GM10847 (cell line): ENCODE measurements around the gene ABCB6.

Experiments
- POLR2A ChIP-seq: IDR thresholded peaks from 2 replicates; pipeline ENCODE4 v1.6.1; 2011; ENCODE audit not compliant: insufficient read length; ENCODE audit errors: extremely low read depth

ABCB6 gene

DNA sequence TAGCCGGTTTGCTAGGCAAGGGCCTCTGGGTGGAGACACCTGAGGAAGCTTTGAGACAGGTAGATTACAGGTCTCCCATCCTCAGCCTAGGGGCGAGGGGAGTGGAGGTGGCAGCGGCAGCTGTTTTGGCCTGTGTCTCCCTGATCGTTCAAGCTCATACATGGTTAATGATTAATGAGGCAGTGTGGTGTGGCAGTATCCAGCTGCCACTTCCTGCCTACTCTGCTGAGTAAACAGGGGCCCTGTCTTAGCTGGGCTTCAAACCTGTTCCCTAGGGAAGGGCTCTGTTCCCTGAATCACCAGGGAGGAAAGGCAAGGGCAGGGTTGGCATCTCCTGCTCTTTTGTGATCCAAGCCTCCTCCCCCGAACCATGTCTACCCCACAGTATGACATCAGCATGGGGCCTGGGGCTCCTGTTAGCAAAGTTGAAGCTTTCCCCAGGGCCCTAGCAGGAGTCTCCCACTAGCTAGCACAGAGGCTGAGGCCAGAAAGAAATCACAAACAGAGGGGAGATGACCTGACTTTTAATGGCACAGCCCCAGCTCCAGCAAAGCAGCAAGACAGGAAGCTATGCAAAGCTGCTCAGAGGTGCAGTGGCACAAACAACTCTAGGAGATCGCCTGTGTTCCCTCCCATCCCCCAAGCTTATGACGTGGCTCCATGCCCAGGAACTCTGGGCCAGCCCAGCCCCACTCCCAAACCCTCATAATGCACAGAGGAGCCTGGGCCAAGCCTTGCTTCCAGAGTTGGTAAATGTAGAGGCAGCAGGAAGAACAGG lies 30.6 kb upstream of the ABCB6 start:
- TF ChIP-seq POLR2A = peak; percentile 18

DNA sequence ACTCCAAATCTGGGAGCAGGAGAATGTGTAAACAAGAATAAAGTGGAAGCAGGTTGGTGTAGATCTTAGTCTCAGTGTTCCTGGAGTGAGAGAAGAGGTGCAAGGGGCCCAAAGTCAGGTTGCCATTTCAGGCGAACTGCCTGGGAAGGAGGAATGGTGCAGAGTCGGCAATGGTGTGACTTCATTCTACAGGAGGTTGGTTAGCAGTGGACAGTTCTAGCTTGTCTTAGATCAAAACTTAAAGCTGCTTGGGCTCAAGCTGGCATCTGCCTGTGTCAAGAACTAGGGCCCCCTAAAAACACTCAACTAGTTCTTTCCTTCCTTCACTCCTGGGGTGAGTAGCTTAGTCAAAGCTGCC lies 30.1 kb upstream of the ABCB6 start:
- TF ChIP-seq POLR2A = no peak

DNA sequence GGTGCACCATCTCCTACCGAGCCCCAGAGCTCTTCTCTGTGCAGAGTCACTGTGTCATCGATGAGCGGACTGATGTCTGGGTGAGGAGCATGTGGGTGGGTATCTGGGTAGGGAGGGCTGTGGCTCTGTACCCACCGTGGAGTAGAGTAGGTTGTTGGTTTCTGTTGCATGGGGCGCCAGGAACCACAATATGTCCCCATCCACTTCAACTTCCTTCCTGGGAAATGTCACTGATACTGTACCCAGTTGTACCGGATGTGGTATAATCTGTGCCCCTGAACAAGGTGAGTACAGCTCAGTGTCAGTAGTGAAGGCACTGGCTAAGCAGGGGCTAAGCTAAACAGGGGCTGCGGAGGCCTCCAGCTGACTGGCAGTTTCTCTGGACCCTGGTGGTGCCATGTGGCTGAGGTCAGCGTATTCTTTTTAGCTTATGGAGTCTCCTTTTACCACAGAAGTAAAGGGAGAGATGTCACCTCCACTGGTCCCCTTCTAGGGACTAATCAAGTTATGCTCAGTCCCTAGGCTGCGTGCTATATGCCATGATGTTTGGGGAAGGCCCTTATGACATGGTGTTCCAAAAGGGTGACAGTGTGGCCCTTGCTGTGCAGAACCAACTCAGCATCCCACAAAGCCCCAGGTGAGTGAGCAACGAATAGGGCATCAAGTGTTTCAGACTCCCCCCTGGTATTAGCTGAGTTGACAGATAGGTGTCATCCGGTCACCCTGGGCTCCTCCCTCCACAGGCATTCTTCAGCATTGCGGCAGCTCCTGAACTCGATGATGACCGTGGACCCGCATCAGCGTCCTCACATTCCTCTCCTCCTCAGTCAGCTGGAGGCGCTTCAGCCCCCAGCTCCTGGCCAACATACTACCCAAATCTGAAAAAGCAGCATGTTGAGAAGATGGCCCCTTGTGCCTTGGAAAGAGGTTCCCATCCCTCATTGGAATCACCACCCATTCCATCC lies 29.2 kb upstream of the ABCB6 start:
- TF ChIP-seq POLR2A = no peak

DNA sequence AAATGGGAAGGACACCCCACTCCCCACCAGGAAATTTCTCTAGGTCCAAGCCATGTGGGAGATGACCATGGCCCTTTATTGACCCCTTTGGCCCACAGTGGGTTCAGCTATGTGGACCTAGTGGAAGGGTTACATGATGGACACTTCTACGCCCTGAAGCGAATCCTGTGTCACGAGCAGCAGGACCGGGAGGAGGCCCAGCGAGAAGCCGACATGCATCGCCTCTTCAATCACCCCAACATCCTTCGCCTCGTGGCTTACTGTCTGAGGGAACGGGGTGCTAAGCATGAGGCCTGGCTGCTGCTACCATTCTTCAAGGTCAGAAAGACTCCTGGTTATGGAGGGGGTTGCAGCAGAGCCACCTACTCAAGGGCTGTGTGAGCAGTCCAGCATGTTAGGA lies 27.8 kb upstream of the ABCB6 start:
- TF ChIP-seq POLR2A = no peak

DNA sequence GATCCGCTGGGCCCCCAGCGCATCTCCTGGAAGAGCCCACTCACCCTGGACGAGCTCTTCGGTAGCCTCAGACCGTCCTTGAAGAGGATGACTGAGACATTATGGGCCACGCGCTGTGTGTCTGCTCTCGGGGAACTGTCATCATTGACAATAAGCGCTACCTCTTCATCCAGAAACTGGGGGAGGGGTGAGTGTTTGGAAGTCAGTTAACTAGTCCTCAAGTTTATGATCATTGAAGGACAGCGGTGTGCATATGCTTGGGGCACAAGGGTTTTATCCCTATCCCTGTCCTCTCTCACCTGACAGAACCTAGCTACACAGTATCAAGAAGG lies 27.1 kb upstream of the ABCB6 start:
- no peak for TF ChIP-seq POLR2A

DNA sequence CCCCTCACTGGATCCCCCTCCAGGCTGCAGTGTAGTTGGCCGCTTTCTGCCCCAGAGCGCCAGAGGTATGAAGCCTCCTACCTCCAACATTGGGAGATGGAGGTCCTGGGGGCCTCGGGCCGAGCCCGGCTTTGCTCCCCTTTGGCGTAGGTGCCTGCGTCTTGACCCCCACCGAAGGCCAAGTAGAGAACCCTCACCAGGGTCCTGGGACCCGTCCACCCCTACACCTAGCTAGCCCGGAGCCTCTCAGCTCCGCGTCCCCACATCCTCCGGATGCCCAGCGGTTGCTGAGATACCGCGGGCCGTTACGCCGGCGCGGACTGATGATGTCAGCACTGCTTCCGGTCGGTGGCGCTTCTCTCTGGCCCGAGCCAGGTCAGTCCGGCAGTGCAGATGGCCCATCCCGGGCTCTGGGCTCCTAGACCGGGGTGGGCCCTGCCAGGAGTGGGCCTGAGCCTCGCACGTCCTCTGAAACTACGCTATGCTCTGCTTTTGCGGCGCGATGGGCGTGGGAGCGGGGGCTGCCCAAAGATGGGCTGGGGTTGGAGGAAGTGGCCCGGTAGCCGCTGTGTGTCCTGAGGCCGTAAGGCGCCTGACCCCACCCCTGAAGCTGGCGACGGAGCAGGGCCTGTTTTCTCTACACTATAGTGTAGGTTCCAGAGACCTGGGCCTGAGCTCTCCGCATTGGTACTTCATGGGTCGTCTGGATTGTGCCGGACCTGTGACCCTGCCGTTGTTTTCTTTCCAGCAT lies 26.6 kb upstream of the ABCB6 start, which contains the start of the genes GLB1L and STK16:
GLB1L (minus strand) TSS at position 297 of the 751 bp plus-strand sequence. CDS start 1,871 bp downstream, outside the sequence.
STK16 (plus strand) TSS at position 332 of the 751 bp plus-strand sequence. CDS start 521 bp downstream, outside the sequence.
- peak; percentile 88 for TF ChIP-seq POLR2A

DNA sequence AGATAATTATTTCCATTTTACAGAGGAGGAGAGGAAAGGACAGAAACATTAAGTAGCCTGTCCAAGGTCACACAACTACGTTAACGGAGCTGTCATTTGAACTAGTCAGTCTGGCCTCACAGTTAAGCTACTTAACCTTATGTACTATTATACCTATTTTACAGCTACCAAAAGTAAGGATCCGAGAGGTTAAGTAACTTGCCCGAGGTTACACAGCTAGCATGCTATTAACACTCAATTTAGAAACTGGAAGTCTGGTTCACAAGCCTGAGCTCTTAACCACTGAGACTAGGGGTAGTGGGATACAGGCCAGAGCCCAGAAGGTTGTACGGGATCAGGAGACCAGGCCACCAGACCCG lies 26.0 kb upstream of the ABCB6 start:
- TF ChIP-seq POLR2A = no peak

DNA sequence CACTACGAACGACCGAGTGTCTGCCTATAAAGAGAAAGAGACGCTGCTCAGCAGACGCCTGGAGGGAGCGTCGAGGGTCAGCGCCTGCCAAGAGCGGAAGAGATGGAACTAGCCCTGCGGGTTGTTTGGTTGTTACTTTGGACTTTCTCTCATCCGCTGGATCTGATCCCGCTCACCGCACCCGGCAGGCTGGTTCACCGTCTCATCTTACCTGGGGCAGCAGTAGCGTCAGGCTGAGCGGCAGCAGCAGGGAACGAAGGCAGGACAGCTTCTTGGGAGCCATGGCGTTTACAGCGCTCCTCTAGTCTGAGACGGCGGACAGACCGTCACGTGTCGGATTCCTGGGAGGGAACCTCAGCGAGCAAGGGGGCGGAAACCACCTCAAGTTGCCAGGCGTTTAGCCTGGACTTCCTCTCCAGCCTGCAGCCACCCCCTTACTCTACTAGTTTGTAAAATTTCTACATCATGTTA lies 24.6 kb upstream of the ABCB6 start:
- TF ChIP-seq POLR2A = no peak

DNA sequence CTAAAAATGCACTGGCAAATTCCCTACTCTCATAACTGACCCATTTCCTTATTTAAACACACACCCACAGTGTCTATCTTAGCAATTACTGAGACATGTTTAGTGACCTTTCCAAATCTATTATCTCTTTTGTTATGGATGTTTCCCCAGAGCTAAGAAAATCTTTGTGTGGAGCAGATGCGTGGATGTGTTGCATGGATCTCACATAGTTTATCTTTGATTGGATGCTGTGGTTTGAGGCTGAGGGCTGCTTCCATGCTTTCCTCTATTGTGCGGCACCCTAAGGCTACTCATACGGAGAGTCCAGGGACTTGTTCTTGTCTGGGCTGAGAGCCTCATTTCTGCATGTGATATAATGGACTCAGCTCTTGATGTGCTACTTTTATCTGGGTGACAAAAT lies 15.6 kb upstream of the ABCB6 start:
- no peak for TF ChIP-seq POLR2A

DNA sequence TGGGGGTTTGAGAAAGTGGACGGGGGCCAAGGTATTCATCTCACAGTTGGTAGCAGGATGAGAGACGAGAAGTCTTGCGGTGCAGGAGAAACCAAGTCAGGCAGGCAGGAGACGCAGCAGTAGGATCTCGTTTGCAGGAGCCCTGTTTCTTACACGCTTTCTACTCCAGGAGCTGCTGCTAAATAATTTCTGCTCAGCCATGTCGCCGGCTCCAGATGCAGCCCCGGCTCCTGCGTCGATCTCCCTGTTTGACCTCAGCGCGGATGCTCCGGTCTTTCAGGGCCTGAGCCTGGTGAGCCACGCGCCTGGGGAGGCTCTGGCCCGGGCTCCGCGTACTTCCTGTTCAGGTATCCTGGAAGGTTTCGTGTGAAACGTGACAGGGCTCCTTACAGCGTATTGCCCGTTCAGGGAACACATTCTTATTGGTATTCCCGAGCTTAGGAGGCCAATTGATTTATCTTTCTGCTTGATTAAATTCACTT lies 11.3 kb upstream of the ABCB6 start:
- TF ChIP-seq POLR2A = no peak

DNA sequence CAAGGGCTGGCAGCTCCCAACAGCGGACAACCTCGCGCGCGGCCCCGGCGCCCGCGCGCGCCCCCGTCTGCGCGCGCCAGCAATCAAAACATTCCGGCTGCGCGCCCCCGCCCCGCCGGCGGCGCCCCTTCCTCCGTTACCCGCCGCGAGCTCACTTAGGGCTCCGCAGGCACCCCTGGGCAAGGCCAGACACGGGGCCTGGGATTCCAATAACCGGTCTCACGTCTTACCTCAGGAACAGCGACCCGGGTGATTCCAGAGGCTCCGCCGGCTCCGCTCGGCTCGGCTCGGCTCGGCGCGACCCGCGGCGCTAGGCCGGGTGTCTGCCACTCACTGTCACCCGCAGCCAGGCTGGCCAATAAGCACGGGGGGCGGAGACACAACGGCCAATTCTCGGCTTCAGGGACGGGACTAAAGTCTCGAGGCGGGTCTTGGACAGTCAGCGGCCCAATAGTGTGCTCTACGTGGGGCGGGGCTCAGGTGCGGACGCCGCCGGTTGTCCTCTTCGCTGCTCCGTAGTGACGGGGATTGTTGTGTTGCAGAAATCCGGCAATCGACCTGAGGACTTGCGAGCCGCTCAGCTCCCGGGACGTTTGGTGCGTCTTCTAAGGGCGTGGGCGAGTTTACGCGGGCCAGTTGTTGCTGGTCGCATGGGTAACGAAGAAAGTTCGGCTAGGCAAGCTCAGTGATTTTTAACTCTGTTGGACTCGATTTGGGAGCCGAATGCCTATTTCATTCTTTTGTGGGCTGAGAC lies 10.7 kb upstream of the ABCB6 start, which contains the start of the genes ANKZF1 and ATG9A:
ANKZF1 (plus strand) TSS at position 502 of the 754 bp plus-strand sequence. CDS start 452 bp downstream, outside the sequence.
ATG9A (minus strand) TSS at position 332 of the 754 bp plus-strand sequence. CDS start 1,612 bp downstream, outside the sequence.
- TF ChIP-seq POLR2A = peak; percentile 59

DNA sequence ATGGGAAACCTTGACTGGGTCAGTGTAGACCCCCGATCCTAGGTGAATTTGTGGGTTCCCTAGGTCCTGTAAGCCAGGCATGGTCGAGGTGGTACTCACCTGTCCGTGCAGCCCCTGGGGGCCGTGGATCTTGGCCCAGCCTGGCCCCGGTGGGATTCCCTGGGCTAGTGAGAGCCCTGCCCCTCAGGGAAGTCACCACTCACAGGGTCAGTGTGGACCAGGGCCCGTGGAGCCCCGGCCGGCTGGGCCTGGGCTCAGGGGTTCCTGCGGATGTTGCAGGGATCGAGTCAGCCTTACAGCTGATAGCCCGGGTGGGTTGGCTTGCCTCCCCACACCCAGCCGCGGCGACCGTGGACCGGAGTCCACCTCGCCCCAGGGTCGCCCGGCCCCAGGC lies 10.2 kb upstream of the ABCB6 start:
- TF ChIP-seq POLR2A = no peak

DNA sequence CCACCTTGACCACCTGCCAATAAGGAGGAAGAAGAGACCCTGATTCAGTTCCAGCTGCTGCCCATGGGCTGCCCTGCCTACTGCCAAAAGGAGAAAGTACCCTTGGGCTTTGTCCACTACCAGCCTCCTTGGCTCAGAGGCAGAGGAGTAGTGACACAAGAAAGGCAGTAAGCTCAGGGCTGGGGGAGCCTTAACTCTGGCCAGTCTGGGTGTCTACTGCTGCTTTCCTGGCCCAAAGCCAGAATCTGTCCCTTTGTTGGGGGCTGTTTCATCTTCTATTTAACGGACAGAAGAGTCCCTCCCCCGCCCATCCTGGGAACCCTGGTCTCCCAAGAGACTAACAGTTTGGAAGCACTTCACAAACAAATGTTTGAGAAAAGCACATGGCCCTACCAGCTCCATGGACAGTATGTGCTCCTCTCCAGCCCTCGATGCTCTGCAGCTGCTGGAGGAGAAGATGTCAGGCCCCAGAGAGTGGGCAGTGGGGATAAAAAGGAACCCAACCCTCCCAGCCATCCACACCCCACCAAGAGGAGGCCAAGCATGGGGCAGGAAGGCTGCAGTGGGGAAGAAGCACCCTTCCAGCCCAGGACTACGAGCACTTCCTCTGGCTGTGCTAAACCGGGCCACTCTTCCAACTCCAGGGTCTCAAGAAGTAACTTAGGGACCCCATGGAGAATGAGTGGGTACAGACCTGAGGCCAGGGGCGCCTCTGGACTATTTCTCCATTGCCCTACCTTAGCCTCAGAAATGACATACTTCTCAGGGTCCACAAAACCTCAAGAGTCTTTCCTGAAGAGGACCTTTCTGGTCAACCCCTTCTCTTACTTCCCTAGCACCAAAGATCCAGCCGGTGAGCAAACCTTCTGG lies 9.5 kb upstream of the ABCB6 start:
- no peak for TF ChIP-seq POLR2A
